GM23248 (cell line): ENCODE measurements around the gene SEPTIN1.

Experiments
- EZH2 ChIP-seq: fragments of 200-600 bp; sonication (generic); IDR thresholded peaks from 2 replicates; pipeline ENCODE4 v1.6.1; 2018; ENCODE audit warnings: antibody characterized with exemption, mild to moderate bottlenecking; ENCODE audit not compliant: insufficient read depth, poor library complexity, severe bottlenecking
- EZH2phosphoT487 ChIP-seq: fragments of 200-600 bp; sonication (generic); IDR thresholded peaks from 2 replicates; pipeline ENCODE4 v1.6.1; 2018; ENCODE audit warnings: antibody characterized with exemption, moderate library complexity, mild to moderate bottlenecking, low read depth; ENCODE audit not compliant: insufficient read depth

- TF ChIP-seq EZH2phosphoT487: no peak
- no peak for TF ChIP-seq EZH2
These were observed 15.8 kb downstream of the SEPTIN1 start for GRCh38 chr16:30366511-30366910.
